NCI-H2227 treated with DMSO at 0.1 percent for 48 hours (cell line): ENCODE results near the gene RNF41.

ENCODE experiments used
- DNase-seq: peaks from one replicate; lab custom pipeline; 2025; lab: John Stamatoyannopoulos, UW

Gene RNF41

DNA sequence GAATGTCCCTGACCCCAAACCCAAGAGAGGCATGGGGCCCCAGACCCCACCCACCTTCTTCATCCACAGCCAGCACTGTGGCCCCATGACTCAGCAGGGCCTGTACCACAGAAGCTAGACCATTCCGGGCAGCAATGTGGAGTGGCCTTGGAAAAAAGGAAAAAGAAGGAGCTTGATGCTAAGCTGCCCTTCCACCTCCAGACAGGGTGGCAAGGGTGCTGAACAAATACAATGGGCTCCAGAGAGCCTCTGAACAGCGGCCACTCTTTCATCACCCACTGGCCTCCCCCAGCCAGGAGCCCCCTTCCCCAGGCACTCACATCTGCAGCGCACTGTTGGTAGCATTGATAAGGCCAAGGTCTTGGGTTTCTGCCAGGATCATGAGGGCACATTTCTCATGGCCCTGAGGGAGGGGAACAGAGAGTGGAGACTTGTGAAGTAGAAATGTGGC lies 22.0 kb upstream of the RNF41 start:
- DNase-seq = no peak

GRCh38 chr12:56242986-56243385 lies 21.3 kb upstream of the RNF41 start:
- DNase-seq = no peak

DNA sequence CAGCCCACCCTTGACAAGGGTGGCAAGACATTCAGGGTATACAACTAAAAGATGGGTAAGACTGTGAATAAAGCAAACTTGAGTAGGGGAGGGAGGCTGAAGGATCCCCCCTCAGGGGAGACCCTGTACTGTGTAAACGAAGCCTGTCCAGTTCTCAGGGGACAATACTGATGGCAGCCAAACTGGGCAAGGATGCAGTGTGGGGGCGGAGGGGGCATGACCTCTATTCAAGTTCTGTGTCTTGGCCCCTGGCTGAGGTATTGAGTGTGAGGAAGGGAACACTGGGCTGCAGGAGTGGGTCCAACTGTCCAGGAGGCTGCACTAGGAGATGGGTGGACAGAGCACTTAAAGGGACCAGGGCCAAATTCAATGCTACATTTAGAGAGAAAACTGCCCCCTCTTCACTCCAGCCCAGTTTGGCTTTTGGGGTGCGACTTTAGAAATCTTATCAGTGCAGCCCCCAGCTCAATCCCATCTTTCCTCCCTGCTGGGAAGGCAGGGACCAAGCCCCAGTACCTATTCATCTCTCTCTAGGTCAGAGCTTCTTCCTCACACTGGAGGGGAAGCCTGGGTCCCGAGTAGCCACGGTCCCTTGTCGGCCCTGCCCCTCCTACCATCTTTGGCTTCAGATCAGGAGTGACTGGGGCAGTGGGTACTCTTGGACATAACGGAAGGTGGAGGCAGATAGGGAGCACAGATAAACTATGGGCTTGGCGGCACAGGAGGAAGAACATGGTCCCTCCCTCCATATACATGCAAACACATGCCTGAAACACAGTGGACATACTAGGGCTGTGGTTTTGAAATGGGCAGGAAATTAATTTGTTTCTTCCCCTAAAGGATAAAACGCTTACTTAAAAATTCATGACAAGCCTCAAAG lies 19.9 kb upstream of the RNF41 start:
- DNase-seq = no peak

DNA sequence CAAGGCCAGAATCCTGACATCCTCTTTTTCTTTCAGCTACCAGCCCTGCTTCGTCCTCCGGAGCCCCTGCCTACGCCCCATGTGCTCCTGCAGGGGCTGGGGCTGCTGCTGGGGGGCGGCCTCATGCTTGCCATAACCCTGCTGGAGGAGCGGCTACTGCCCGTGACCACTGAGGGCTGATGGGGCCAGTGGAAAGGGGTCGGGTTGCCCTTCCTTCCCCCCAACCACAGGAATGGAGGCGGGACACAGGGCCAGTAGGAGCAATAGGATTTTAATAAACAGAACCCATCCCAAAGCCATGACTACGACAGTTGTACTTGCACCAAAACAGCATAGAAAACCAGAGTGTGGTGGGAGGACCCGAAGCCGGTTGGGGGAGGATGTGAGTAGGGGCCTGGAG lies 15.8 kb upstream of the RNF41 start:
- no peak for DNase-seq

DNA sequence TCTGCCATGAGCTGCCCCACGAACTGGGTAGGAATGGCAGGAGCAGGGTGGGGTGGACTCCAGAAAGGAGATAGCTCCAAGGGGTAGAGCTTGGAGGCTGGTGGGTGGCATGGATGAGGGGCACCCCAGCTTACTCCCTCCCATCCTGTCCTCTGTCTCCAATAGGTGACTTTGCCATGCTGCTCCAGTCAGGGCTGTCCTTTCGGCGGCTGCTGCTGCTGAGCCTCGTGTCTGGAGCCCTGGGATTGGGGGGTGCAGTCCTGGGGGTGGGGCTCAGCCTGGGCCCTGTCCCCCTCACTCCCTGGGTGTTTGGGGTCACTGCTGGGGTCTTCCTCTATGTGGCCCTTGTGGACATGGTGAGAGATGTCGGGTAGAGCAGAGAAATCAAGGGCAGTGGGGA lies 15.3 kb upstream of the RNF41 start:
- no peak for DNase-seq

- DNase-seq = no peak
These were observed 14.4 kb upstream of the RNF41 start for GRCh38 chr12:56236091-56236490.

DNA sequence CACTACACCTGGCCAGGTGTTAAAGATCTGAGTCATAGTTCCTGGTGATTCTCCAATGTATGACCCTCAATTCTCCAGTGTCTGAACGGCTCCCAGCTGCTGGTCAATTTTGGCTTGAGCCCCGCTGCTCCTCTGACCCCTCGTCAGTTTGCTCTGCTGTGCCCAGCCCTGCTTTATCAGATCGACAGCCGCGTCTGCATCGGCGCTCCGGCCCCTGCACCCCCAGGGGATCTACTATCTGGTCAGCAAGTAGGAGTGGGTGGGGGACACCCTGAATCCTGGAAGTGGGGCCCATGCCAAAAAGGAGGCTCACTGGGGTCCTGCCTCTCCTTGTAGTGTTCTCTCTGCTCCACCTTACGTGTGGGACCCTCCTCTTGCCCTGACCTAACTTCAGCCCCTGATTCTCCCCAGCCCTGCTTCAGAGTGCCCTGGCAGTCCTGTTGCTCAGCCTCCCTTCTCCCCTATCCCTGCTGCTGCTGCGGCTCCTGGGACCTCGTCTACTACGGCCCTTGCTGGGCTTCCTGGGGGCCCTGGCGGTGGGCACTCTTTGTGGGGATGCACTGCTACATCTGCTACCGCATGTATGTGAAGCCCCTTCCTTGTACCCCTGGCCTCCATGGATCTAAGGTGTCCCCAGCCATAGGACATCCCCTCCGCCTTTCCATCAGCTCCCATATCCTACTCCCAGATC lies 13.2 kb upstream of the RNF41 start:
- DNase-seq = no peak

DNA sequence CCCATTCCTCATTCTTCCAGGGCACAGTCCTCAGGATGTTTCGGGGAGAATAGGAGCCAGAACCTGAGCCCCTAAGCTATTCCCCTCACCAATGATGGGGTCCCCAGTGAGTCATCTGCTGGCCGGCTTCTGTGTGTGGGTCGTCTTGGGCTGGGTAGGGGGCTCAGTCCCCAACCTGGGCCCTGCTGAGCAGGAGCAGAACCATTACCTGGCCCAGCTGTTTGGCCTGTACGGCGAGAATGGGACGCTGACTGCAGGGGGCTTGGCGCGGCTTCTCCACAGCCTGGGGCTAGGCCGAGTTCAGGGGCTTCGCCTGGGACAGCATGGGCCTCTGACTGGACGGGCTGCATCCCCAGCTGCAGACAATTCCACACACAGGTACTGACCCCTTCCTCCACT lies 9.5 kb upstream of the RNF41 start:
- no peak for DNase-seq

DNA sequence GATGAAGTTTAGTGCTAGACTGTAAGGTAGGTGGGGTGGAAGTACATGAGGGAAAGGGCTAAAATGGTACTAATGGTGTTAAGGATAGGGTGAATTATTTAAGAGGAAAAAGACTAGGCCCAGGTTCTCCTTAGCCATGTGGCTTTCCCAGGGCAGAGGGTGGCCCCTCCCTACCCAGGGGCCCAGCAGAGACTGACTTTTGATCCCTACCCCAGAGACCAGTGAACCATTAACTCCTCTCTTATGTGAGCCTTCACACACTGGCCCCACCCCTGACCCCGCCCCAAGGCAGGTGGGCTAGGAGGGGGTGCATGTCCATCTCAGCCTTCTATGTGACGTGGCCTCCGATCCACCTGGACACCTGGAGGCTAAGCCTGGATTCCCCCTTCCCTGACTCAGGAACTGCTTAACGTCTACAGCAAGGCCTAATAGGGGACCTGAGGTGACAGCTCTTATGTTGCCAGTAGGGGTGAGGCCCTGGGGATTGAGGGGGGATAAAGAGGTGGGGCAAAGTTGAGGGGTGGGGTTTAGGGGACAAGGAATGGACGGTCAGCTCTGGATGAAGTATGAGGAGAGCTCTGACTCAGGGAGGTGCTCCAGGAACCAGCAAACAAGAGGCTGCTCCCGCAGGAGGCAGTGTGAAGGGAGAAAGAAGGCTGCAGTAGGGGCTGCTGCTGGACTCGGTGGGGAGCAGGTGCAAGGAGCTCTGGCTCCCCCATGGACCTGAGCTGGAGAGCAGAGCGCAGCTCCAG lies 8.9 kb upstream of the RNF41 start:
- no peak for DNase-seq

DNA sequence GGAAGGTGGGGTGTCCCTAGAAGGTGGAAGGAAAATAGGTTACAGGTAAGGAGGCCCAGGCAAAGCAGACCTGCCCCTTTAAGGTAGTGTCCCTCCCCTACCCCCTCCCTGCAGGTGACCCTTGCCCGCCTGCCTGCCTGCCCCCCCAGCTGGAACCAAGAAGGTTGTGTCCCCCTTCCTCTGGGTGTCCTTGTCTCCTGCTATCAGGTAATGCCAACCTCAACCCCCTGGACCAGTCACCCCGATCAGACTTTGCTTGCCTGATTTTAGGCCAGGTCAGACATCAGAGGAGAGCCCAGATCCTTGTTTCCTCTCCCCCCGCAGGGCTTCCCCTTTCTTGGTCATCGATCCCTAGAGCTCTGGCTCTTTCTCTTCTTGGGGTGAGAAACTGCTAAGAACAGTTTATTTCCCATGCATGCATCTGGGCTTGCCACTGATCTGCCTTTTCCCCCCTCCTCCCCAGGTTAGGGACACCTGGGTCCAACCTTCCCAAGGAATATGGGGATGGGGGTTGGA lies 8.3 kb upstream of the RNF41 start, which contains the start of gene SLC39A5:
Gene SLC39A5, plus strand, starts transcription at position 136 of the 516 bp plus-strand sequence. CDS start 1,224 bp downstream, outside the sequence.
- DNase-seq = no peak

GRCh38 chr12:56229082-56229481 lies 7.4 kb upstream of the RNF41 start:
- DNase-seq = no peak

GRCh38 chr12:56224954-56225353 lies 3.2 kb upstream of the RNF41 start:
- DNase-seq = no peak

GRCh38 chr12:56224102-56224701 lies 2.5 kb upstream of the RNF41 start, which contains the start of gene NABP2:
NABP2 (plus strand) TSS chr12:56224342; CDS start chr12:56224857, 515 bp downstream.
- peak; percentile 92 for DNase-seq

- peak; percentile 2 for DNase-seq
These were observed 1.9 kb upstream of the RNF41 start for GRCh38 chr12:56223571-56224101.

- DNase-seq = no peak
These were observed 791 bp upstream of the RNF41 start for GRCh38 chr12:56222531-56222895.

GRCh38 chr12:56221232-56221756 lies 428 bp downstream of the RNF41 start:
- DNase-seq = peak; percentile 38

DNA sequence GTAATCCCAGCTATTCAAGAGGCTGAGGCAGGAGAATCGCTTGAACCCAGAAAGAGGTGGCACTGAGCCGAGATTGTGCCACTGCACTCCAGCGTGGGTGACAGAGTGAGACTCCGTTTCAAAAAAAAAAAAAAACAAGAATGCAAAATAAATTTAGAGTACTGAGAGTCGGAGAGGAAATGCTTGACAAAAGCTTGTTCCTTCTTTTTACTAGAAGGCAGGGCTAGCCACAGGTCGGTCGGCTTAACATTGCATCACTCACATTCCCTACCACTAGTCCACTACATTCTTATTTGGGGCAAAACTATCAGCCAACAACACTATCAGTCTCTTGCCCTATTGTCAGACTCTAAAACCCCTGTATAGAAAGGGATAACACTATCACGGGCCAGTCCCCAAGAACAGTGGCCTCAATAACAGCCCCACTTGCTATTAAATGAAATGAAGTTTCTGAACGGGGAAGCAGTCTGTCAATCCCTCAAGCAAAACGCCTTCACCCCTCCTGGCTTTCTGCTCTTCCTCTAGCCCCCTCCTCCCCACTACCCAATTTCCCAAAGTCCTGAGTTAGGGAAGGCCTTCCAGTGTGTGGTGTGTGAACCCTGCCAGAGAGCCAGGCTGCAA lies 1.0 kb downstream of the RNF41 start:
- DNase-seq = no peak

DNA sequence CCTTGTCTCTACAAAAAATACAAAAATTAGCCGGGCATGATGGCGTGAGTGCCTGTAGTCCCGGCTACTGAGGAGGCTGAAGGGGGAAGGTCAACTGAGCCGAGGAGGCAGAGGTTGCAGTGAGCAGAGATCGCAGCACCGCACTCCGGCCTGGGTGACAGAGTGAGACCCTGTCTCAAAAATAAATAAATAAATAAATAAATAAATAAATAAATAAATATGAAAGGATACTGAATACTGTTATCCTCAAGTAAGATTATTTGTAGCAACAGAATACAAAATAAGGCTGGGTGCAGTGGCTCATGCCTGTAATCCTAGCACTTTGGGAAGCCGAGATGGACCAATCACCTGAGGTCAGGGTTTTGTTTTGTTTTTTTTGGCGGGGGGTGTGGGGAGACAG lies 1.9 kb downstream of the RNF41 start:
- no peak for DNase-seq

DNA sequence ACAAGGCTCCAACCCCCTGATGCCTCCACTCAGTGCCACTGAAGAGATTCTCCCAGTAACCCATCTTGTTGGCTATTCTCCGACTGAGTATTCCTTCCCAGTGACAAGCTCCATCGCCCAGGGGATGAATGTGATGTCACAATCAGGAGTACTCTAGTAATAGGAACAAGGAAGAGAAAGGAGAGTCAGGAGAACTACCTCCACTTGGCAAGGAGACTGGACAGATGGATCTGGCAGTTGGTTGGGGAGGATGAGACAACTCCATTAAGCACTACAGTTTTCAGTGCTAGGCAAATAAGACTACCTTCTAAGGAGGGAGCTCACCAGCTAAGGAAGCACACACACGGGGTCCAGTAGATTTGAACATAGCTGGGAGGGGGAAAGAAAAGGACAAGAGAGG lies 5.3 kb downstream of the RNF41 start:
- no peak for DNase-seq

- DNase-seq = no peak
These were observed 7.8 kb downstream of the RNF41 start for GRCh38 chr12:56213878-56214277.

- no peak for DNase-seq
These were observed 9.4 kb downstream of the RNF41 start for GRCh38 chr12:56212361-56212760.
